ENCODE data around the gene PTDSS2.
A peak's percentile ranks its signal among the peaks of the same experiment; 100 is the strongest.

The PTDSS2 gene

GRCh38 chr11:533586-534395 lies 83.7 kb downstream of the PTDSS2 start:
- no peak for DNase-seq

DNA sequence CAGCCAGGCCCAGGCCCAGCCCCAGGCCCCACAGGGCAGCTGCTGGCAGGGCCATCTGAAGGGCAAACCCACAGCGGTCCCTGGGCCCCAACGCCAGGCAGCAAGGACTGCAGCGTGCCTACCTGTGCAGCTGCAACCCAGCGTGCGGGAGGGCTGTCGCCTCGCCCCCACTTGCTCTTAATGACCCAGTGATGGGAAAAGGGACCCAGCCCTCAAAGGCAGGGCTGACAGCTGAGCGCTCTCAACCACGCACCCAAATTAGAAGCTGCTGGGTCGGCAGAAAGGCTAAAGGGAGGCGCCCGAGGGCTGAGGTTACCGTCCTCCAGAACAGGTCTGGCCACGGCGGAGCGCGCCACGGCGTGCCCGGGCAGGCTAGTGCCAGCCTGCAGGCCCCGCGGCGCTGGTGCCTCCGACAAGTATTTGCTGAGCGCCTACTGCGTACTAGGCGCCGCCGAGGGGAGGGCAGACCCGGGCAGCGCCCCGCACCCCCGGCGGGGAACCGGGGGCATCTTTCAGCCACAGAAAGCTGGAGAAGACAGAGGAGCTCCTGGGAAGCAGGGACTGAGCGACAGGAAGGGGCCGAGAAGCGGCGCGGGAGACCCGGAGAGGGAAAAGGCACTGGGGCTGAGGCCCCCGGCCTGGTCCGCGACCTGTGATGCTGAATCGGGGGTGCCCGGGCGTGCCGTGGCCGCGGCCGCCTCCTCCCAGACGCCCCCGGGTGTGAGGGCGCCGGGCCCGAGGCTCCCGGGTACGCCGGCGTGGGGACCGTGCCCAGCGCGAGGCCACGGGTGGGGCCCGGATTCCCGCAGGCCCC lies 84.5 kb downstream of the PTDSS2 start:
- peak; percentile 81 for DNase-seq

DNA sequence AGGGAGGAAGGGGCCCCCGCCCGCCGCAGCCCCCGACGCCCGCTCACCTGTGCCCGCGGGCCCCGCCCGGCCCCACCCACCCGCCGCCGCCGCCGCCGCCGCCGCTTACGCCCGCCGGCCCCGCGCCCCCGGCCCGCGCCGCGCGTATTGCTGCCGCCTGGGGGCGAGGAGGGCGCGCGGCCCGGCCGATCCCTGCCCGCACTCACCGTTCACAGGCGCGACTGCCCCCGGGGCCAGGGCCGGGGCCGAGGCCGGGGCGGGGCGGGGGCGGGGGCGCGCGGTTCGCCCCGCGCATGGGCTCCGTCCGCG lies 85.1 kb downstream of the PTDSS2 start:
- no peak for DNase-seq

GRCh38 chr11:535519-536454 lies 85.7 kb downstream of the PTDSS2 start, which contains the start of gene HRAS:
Gene HRAS (minus strand): TSS chr11:535576.
- DNase-seq, result peak; percentile 94

DNA sequence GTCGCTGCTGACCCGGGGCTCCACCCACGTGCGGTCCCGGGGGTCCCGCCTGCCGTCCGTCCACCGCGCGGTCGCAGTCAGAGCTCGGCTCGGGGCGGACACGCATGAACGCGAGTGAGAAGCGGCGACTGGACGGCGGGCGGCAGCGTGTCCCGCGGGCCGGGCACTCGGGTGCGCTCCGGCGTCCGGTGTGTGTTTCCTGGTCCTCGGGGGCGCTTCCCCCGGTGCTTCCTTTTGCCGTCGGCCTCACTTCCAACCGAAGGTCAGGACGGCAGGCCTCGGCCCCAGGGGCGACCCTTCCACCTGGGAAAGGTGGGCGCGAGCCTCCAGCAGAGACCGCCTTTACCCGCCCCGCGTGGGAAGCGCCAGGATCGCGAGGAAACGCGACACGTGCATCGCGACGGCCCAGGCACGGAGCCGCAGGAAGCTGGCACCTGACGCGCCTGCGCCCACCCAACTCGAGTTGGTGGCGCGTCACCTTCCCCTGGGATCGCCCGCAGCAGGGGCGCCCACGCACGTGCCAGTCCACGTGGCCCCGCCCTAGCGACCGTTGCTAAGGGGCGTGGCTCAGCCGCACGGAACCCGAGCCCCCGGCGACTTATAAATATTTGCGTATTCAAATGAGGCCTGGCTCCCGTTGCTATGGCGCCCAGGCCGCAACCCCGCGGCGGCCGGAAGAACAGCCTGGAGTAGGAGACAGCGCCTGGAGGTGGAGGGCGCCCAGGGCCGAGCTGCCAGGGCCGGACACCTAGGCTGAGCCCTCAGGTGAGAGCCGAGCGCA lies 87.0 kb downstream of the PTDSS2 start, which contains the start of gene LRRC56:
Gene LRRC56, plus strand, starts transcription at position 687 of the 781 bp plus-strand sequence. CDS start 3,158 bp downstream, outside the sequence.
- DNase-seq, result no peak

- DNase-seq, result no peak
These were observed 87.7 kb downstream of the PTDSS2 start for GRCh38 chr11:537622-538430.

- no peak for DNase-seq
These were observed 88.5 kb downstream of the PTDSS2 start for GRCh38 chr11:538431-539051.

- no peak for DNase-seq
These were observed 89.9 kb downstream of the PTDSS2 start for GRCh38 chr11:539971-540481.

All from NCI-H1105 treated with DMSO at 0.1 percent for 48 hours (cell line).